Naive thymus-derived CD4-positive, alpha-beta T cell (primary cell): ENCODE data around the gene ETV6. TPM values are rescaled to one million over a fixed set of nuclear protein-coding genes. Genes with fewer than 3 reads are reported as not detected.

Experiments
- ATAC-seq: fragments of 150-1000 bp; cut with Tn5 transposase; 2 replicates; pipeline ENCODE4 v1.10.0; 2021; ENCODE audit warnings: mild to moderate bottlenecking, moderate library complexity
- CTCF ChIA-PET: fragments of 350-600 bp; sonication (Branson Sonifier 250); formaldehyde crosslinking; loops from one replicate; lab custom pipeline; 2021; ENCODE audit warnings: antibody characterized with exemption; lab: Charles Lee
- POLR2A ChIA-PET: fragments of 350-600 bp; sonication (Branson Sonifier 250); formaldehyde crosslinking; loops from one replicate; lab custom pipeline; 2021; ENCODE audit warnings: antibody characterized with exemption, inconsistent platforms; lab: Charles Lee
- DNase-seq, 9 donors: peaks; one replicate each; pipeline versions ENCODE4 v3.0.0 to v3.0.0-alpha.2; 2020 to 2022; ENCODE audit warnings: mixed read lengths in 1 of 9
- H3K27ac ChIP-seq: one replicate; pipeline ENCODE4 v1.7.0; 2013; ENCODE audit warnings: mild to moderate bottlenecking, low read depth, low read length, moderate library complexity
- H3K27me3 ChIP-seq, 2 donors: one replicate each; pipeline ENCODE4 v1.7.0; 2013; ENCODE audit warnings: low read length in 2 of 2, mild to moderate bottlenecking in 2 of 2, moderate library complexity in 2 of 2; ENCODE audit not compliant: control insufficient read depth in 2 of 2, insufficient read depth in 2 of 2
- H3K36me3 ChIP-seq, 3 experiments: 1 replicate in 2 of 3; 2 replicates in 1 of 3; pipeline ENCODE4 v1.7.0; 2013; ENCODE audit warnings: low read length in 3 of 3, mild to moderate bottlenecking in 3 of 3, moderate library complexity in 1 of 3; ENCODE audit not compliant: insufficient read depth in 3 of 3, control insufficient read depth in 2 of 3
- H3K4me1 ChIP-seq, 2 donors: one replicate each; pipeline ENCODE4 v1.7.0; 2013; ENCODE audit warnings: low read length in 2 of 2, mild to moderate bottlenecking in 2 of 2, moderate library complexity in 1 of 2; ENCODE audit not compliant: control insufficient read depth in 2 of 2, insufficient read depth in 2 of 2
- H3K4me3 ChIP-seq: 2 replicates; pipeline ENCODE4 v1.7.0; 2013; ENCODE audit warnings: mild to moderate bottlenecking, low read length
- H3K9me3 ChIP-seq, 3 experiments: 1 replicate in 2 of 3; 2 replicates in 1 of 3; pipeline ENCODE4 v1.7.0; 2013; ENCODE audit warnings: low read length in 3 of 3; ENCODE audit not compliant: control insufficient read depth in 2 of 3
- H3K27ac Mint-ChIP-seq, 9 donors: one replicate each; pipeline ENCODE4 v1.8.0; 2020 to 2022; ENCODE audit warnings: mixed read lengths in 9 of 9, mild to moderate bottlenecking in 8 of 9, moderate library complexity in 5 of 9, inconsistent platforms in 2 of 9
- H3K27me3 Mint-ChIP-seq, 5 donors: one replicate each; pipeline ENCODE4 v1.8.0; 2021 to 2022; ENCODE audit warnings: mixed read lengths in 5 of 5, mild to moderate bottlenecking in 1 of 5
- H3K36me3 Mint-ChIP-seq, 5 donors: one replicate each; pipeline ENCODE4 v1.8.0; 2020 to 2022; ENCODE audit warnings: mixed read lengths in 5 of 5, mild to moderate bottlenecking in 3 of 5, inconsistent platforms in 1 of 5
- H3K4me1 Mint-ChIP-seq, 7 donors: one replicate each; pipeline ENCODE4 v1.8.0; 2020 to 2022; ENCODE audit warnings: mixed read lengths in 7 of 7, mild to moderate bottlenecking in 3 of 7, inconsistent platforms in 1 of 7
- H3K4me3 Mint-ChIP-seq, 10 donors: one replicate each; pipeline ENCODE4 v1.8.0; 2020 to 2022; ENCODE audit warnings: mild to moderate bottlenecking in 10 of 10, mixed read lengths in 10 of 10, moderate library complexity in 6 of 10, inconsistent platforms in 2 of 10
- H3K9me3 Mint-ChIP-seq, 11 donors: one replicate each; pipeline ENCODE4 v1.8.0; 2020 to 2022; ENCODE audit warnings: mixed read lengths in 11 of 11, mild to moderate bottlenecking in 4 of 11, inconsistent platforms in 1 of 11, moderate library complexity in 1 of 11
- intact Hi-C, 2 donors: fragments of 100-400 bp; cut with micrococcal nuclease; formaldehyde crosslinking; loops; one replicate each; pipeline ENCODE4 v1.15.1; 2023
- polyA plus RNA-seq, 2 donors: library from polyadenylated mRNA; unstranded; fragments of 300-500 nt; fragmentation: Illumina TruSeq; gene quantifications; one replicate each; pipeline ENCODE4 v1.2.3, GENCODE V29; 2021
- total RNA-seq, 6 experiments: library from RNA in 5 of 6; stranded (reverse) in 5 of 6; gene quantifications; 1 replicate in 5 of 6; 2 replicates in 1 of 6; pipeline ENCODE4 v1.2.3 and lab custom pipeline; 2021 to 2026

Gene ETV6
- total and polyA plus RNA-seq, 7 experiments from 2014 or later = 2.2 to 70.3 (median 25.3) TPM

GRCh38 chr12:11704089-11704488 is 54.6 kb downstream of the ETV6 start:
- no peaks in the 10 kb centered on the region for H3K4me1 ChIP-seq
- ATAC-seq (no peak), DNase-seq (no peak)
- H3K27ac ChIP-seq = no peak overlapping the region
- ChIA-PET POLR2A (no interaction called here), CTCF (no interaction called here)
- Mint-ChIP-seq H3K27ac (no peak overlapping the region), H3K27me3 (no peaks in the 10 kb centered on the region), H3K4me1 (peaks cover 18 to 62% (median 39%) of the 10 kb centered on the region in 7 donors), H3K9me3 (no peaks in the 10 kb centered on the region), H3K4me3 (no peak overlapping the region), H3K36me3 (peaks cover 0 to 15% (median 6%) of the 10 kb centered on the region in 5 donors)
- H3K4me3 ChIP-seq = no peak overlapping the region
- no peaks in the 10 kb centered on the region for H3K27me3 ChIP-seq
- intact Hi-C loops = no loop called here
- no peaks in the 10 kb centered on the region for H3K9me3 ChIP-seq
- no peaks in the 10 kb centered on the region for H3K36me3 ChIP-seq

- no peaks in the 10 kb centered on the region for H3K4me1 ChIP-seq
- H3K36me3 ChIP-seq = no peaks in the 10 kb centered on the region
- Mint-ChIP-seq H3K9me3 (no peaks in the 10 kb centered on the region), H3K4me1 (peaks cover 18 to 59% (median 35%) of the 10 kb centered on the region in 7 donors), H3K27ac (peak overlapping the region in 1 of 9 donors; percentile 1), H3K4me3 (no peak overlapping the region), H3K27me3 (no peaks in the 10 kb centered on the region), H3K36me3 (peaks cover 0 to 13% (median 6%) of the 10 kb centered on the region in 5 donors)
- no peaks in the 10 kb centered on the region for H3K9me3 ChIP-seq
- H3K27me3 ChIP-seq = no peaks in the 10 kb centered on the region
- no peak for ATAC-seq
- no peak overlapping the region for H3K4me3 ChIP-seq
- H3K27ac ChIP-seq = no peak overlapping the region
- POLR2A ChIA-PET = interaction anchor here (0.8 kb wide), 1 partner anchor 906 kb away, joined by 3 read pairs; no protein-coding TSS in a partner anchor
- DNase-seq = no peak
- CTCF ChIA-PET = no interaction called here
- intact Hi-C loops = no loop called here
Observed at GRCh38 chr12:11705010-11705409, 55.5 kb downstream of the ETV6 start.

- no peaks in the 10 kb centered on the region for H3K27me3 ChIP-seq
- peaks cover 3 to 14% (median 5%) of the 10 kb centered on the region in 5 donors for H3K36me3 Mint-ChIP-seq
- ATAC-seq = no peak
- H3K27ac ChIP-seq = no peak overlapping the region
- no peaks in the 10 kb centered on the region for H3K9me3 Mint-ChIP-seq
- intact Hi-C loops = no loop called here
- no peak for DNase-seq
- POLR2A ChIA-PET = no interaction called here
- no peak overlapping the region for H3K4me3 Mint-ChIP-seq
- no peaks in the 10 kb centered on the region for H3K36me3 ChIP-seq
- no peaks in the 10 kb centered on the region for H3K9me3 ChIP-seq
- no peak overlapping the region for H3K4me3 ChIP-seq
- no peaks in the 10 kb centered on the region for H3K4me1 ChIP-seq
- CTCF ChIA-PET = no interaction called here
- H3K4me1 Mint-ChIP-seq = peaks cover 16 to 55% (median 30%) of the 10 kb centered on the region in 7 donors
- H3K27me3 Mint-ChIP-seq = no peaks in the 10 kb centered on the region
- H3K27ac Mint-ChIP-seq = peak overlapping the region in 3 of 9 donors; percentile 17 to 47 (median 18)
Observed at GRCh38 chr12:11706509-11707379, 57.3 kb downstream of the ETV6 start.

GRCh38 chr12:11707535-11707934 is 58.1 kb downstream of the ETV6 start:
- Histone ChIP-seq H3K4me3 (no peak overlapping the region), H3K4me1 (no peaks in the 10 kb centered on the region), H3K27ac (no peak overlapping the region), H3K36me3 (no peaks in the 10 kb centered on the region), H3K27me3 (no peaks in the 10 kb centered on the region), H3K9me3 (no peaks in the 10 kb centered on the region)
- Mint-ChIP-seq H3K27ac (peak overlapping the region in 1 of 9 donors; percentile 3), H3K36me3 (peaks cover 3 to 16% (median 10%) of the 10 kb centered on the region in 5 donors), H3K4me1 (peaks cover 13 to 52% (median 31%) of the 10 kb centered on the region in 7 donors), H3K9me3 (no peaks in the 10 kb centered on the region), H3K4me3 (no peak overlapping the region), H3K27me3 (no peaks in the 10 kb centered on the region)
- intact Hi-C loops = no loop called here
- DNase-seq = no peak
- POLR2A ChIA-PET = no interaction called here
- CTCF ChIA-PET = no interaction called here
- no peak for ATAC-seq

- no peaks in the 10 kb centered on the region for H3K36me3 ChIP-seq
- Mint-ChIP-seq H3K27me3 (no peaks in the 10 kb centered on the region), H3K27ac (peak overlapping the region in 2 of 9 donors; percentile 1 to 34), H3K36me3 (peaks cover 5 to 25% (median 18%) of the 10 kb centered on the region in 5 donors), H3K4me3 (no peak overlapping the region), H3K9me3 (no peaks in the 10 kb centered on the region), H3K4me1 (peaks cover 12 to 50% (median 34%) of the 10 kb centered on the region in 7 donors)
- DNase-seq = no peak
- ChIA-PET CTCF (interaction anchor here (0.6 kb wide), 1 partner anchor 1223 kb away, joined by 3 read pairs; no protein-coding TSS in a partner anchor), POLR2A (no interaction called here)
- H3K4me3 ChIP-seq = no peak overlapping the region
- H3K27ac ChIP-seq = no peak overlapping the region
- H3K9me3 ChIP-seq = no peaks in the 10 kb centered on the region
- intact Hi-C loops = no loop called here
- no peak for ATAC-seq
- H3K4me1 ChIP-seq = no peaks in the 10 kb centered on the region
- H3K27me3 ChIP-seq = no peaks in the 10 kb centered on the region
Observed at GRCh38 chr12:11709513-11709912, 60.0 kb downstream of the ETV6 start.

- ChIA-PET CTCF (no interaction called here), POLR2A (no interaction called here)
- no peaks in the 10 kb centered on the region for H3K9me3 Mint-ChIP-seq
- no peaks in the 10 kb centered on the region for H3K9me3 ChIP-seq
- DNase-seq = no peak
- H3K4me3 Mint-ChIP-seq = no peak overlapping the region
- H3K27ac ChIP-seq = no peak overlapping the region
- H3K27ac Mint-ChIP-seq = no peak overlapping the region
- no peak for ATAC-seq
- no peaks in the 10 kb centered on the region for H3K27me3 ChIP-seq
- no peaks in the 10 kb centered on the region for H3K36me3 ChIP-seq
- peaks cover 12 to 49% (median 35%) of the 10 kb centered on the region in 7 donors for H3K4me1 Mint-ChIP-seq
- H3K36me3 Mint-ChIP-seq = peaks cover 10 to 35% (median 21%) of the 10 kb centered on the region in 5 donors
- no peaks in the 10 kb centered on the region for H3K27me3 Mint-ChIP-seq
- intact Hi-C loops = loop anchor here in 1 of 2 donors (5.0 kb wide), 1 partner anchor 58 kb away; no protein-coding TSS in a partner anchor
- no peak overlapping the region for H3K4me3 ChIP-seq
- H3K4me1 ChIP-seq = no peaks in the 10 kb centered on the region
Observed at GRCh38 chr12:11710431-11710830, 61.0 kb downstream of the ETV6 start.
